Right atrium auricular region (tissue), 2 donors: ENCODE data around the gene USP36. TPM values are rescaled to one million over a fixed set of nuclear protein-coding genes. Genes with fewer than 3 reads are reported as not detected.

Experiments used
- DNase-seq: peaks from one replicate; pipeline ENCODE4 v3.0.0-alpha.2; 2019; ENCODE audit warnings: low spot score
- H3K27ac ChIP-seq, 2 donors: fragments of 200-600 bp; sonication (generic); 1 replicate in 1 of 2; 2 replicates in 1 of 2; pipeline ENCODE4 v1.5.1; 2016 to 2019
- H3K27me3 ChIP-seq, 2 donors: fragments of 200-600 bp; sonication (generic); one replicate each; pipeline versions ENCODE4 v1.5.1 to v1.6.0; 2017 to 2019
- H3K36me3 ChIP-seq: fragments of 200-600 bp; sonication (generic); one replicate; pipeline ENCODE4 v1.5.1; 2016
- H3K4me1 ChIP-seq, 2 donors: fragments of 200-600 bp; sonication (generic); one replicate each; pipeline versions ENCODE4 v1.5.1 to v1.6.0; 2017 to 2019
- H3K4me3 ChIP-seq, 2 donors: fragments of 200-600 bp; sonication (generic); 1 replicate in 1 of 2; 2 replicates in 1 of 2; pipeline ENCODE4 v1.5.1; 2017 to 2019; ENCODE audit warnings: mild to moderate bottlenecking in 1 of 2, moderate library complexity in 1 of 2
- H3K9me3 ChIP-seq, 2 donors: fragments of 200-600 bp; sonication (generic); one replicate each; pipeline ENCODE4 v1.5.1; 2019
- CTCF ChIP-seq, 2 donors: fragments of 200-600 bp; sonication (generic); IDR thresholded peaks; one replicate each; pipeline ENCODE4 v1.5.1; 2019; ENCODE audit warnings: antibody characterized with exemption in 2 of 2
- total RNA-seq, 2 donors: library from RNA; depleted of rRNA; stranded (reverse); fragments of >200 nt; gene quantifications; one replicate each; pipeline ENCODE4 v1.1.0, GENCODE V29; 2016

USP36 gene
- total RNA-seq, 2 donors from 2014 or later, result 15.4 to 18.1 TPM

DNA sequence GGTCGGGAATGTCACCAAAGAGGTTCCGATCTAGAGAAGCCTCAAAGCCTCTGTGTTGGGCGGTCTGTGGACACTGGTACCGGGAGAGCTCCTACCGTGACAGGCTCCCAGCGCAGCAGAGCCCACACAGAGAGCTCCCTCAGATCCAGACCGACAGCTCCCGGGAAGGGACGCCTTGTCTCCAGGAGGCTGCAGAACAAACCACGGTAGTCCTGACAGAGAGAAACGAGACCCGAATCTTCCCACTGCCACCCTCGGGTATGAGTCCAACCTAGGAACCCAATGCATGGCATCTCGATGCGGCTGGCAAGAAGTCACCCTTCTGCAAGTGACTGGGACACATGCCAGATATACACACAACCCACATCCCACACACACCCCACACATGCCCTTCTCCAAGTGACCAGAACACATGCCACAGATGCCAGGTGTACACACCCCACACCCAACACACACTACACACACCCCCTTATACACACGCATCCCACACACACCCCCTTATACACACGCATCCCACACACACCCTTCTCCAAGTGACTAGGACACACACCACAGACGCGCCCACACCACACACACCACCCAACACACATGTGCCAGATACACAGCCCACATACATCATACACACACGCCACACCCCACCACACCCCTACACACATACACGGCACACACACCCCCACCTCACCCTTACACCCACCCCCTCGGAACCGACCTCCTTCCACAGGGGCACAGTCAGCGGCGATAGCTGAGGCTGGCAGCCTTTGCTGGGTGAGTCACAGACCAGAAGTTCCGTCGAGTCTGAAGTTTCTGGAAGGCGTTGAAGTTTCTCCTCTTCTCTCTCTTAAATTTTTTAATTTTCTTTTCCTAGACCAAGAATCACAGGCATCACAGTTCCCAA, 42.7 kb downstream of the USP36 start:
- no peak for DNase-seq
- Histone ChIP-seq H3K9me3 (no peaks in the 10 kb centered on the region), H3K27me3 (no peaks in the 10 kb centered on the region), H3K36me3 (peaks cover 68% of the 10 kb centered on the region), H3K27ac (no peak overlapping the region), H3K4me3 (no peak overlapping the region), H3K4me1 (peaks cover 0 to 8% of the 10 kb centered on the region in 2 donors)
- TF ChIP-seq CTCF (IDR thresholded peaks at IDR 0.05), result no peak

GRCh38 chr17:78797213-78797612, 43.4 kb downstream of the USP36 start:
- Histone ChIP-seq H3K4me3 (no peak overlapping the region), H3K27ac (no peak overlapping the region)

DNA sequence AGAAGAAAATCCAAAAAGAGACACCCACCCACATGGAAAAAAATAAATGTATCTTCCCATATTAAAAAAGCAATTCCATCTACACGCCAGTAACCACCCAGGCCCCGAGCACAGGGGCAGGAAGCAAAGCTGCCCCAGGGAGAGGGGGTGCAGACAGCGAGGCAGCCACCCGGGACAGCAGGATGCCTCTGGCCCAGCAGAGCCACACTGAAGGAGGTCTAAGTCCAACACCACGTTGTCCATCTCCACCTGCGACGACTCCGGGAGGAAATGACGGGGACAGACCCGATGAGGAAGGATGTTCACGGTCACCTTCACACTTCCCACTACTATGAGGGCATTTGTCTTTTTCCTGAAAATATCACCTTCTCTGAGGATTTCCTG, 44.1 kb downstream of the USP36 start:
- no peak for DNase-seq
- peaks cover 0 to 17% of the 10 kb centered on the region in 2 donors for H3K4me1 ChIP-seq
- H3K27ac ChIP-seq, result peak overlapping the region; percentile 31 to 58

More at GRCh38 chr17:78797213-78797612, 43.4 kb downstream of the USP36 start:
- Histone ChIP-seq H3K4me1 (peaks cover 0 to 10% of the 10 kb centered on the region in 2 donors), H3K27me3 (no peaks in the 10 kb centered on the region), H3K36me3 (peaks cover 61% of the 10 kb centered on the region), H3K9me3 (no peaks in the 10 kb centered on the region)
- DNase-seq, result no peak
- no peak for TF ChIP-seq CTCF (IDR thresholded peaks at IDR 0.05)

DNA sequence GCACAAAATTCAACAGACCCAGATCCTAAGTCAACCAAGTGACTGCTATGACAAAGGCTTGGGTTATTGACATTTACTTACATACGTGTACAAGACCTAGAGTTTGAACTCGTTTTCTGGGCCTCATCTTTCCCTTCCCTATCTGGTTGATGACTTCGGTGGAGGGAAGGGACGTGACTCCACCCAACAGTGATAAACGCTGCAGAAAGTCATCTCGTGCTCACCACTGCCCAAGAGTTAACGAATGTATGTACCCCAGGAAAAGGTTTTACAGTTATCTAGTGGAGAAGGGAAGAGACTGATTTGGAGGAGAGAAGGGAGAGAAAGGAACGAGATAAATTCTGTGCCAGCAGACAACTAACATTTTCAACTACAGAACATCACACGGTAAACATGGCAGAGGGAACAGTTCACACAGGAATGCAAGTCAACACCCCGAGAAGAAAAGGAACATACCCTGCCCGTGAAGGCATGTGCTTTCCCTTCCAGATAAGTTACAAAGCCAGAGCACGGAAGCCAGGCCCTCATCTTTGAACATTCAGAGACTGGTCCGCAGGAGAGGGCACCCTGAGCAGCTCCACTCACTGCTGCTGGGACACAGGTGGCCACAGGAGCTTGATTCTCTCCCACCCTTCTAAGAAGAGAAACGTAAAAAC, 44.6 kb downstream of the USP36 start:
- no peak for DNase-seq
- no peak for TF ChIP-seq CTCF (IDR thresholded peaks at IDR 0.05)
- H3K27ac ChIP-seq, result peak overlapping the region; percentile 31 to 58
- no peaks in the 10 kb centered on the region for H3K27me3 ChIP-seq
- H3K36me3 ChIP-seq, result peaks cover 49% of the 10 kb centered on the region
- peaks cover 0 to 22% of the 10 kb centered on the region in 2 donors for H3K4me1 ChIP-seq
- no peaks in the 10 kb centered on the region for H3K9me3 ChIP-seq
- no peak overlapping the region for H3K4me3 ChIP-seq

More for the DNA sequence above, 44.1 kb downstream of the USP36 start:
- no peak overlapping the region for H3K4me3 ChIP-seq
- TF ChIP-seq CTCF (IDR thresholded peaks at IDR 0.05), result no peak
- H3K9me3 ChIP-seq, result no peaks in the 10 kb centered on the region
- peaks cover 54% of the 10 kb centered on the region for H3K36me3 ChIP-seq
- no peaks in the 10 kb centered on the region for H3K27me3 ChIP-seq

GRCh38 chr17:78794864-78795640, 45.6 kb downstream of the USP36 start:
- no peak for DNase-seq
- Histone ChIP-seq H3K4me3 (no peak overlapping the region), H3K9me3 (no peaks in the 10 kb centered on the region), H3K36me3 (peaks cover 42% of the 10 kb centered on the region), H3K27ac (no peak overlapping the region), H3K27me3 (no peaks in the 10 kb centered on the region), H3K4me1 (peaks cover 0 to 32% of the 10 kb centered on the region in 2 donors)
- TF ChIP-seq CTCF (IDR thresholded peaks at IDR 0.05), result no peak
